OCI-LY3 (cell line): Measurements from ENCODE around the gene MAN2A1.

Source experiments
- H2AFZ ChIP-seq: fragments of 200-600, 300-600 bp; shearing (Covaris generic); 2 replicates; pipeline ENCODE4 v1.6.0; 2014; ENCODE audit warnings: antibody characterized with exemption, low read depth, low read length
- H3K27ac ChIP-seq: fragments of 200-600, 300-600 bp; sonication (generic); 2 replicates; pipeline ENCODE4 v1.5.1; 2014; ENCODE audit warnings: mild to moderate bottlenecking, low read length, moderate library complexity, mixed read lengths
- H3K27me3 ChIP-seq: fragments of 200-600, 300-600 bp; sonication (generic); 2 replicates; pipeline ENCODE4 v1.6.1; 2014; ENCODE audit warnings: low read depth, low read length, mixed read lengths
- H3K36me3 ChIP-seq: fragments of 200-600, 300-600 bp; sonication (generic); replicated peaks from 2 replicates; pipeline ENCODE3; 2014; ENCODE audit warnings: low read depth, low read length, mixed read lengths
- H3K4me1 ChIP-seq: fragments of 300-600, 200-600 bp; sonication (generic); 2 replicates; pipeline ENCODE4 v1.6.1; 2014; ENCODE audit warnings: low read length, mixed read lengths
- H3K4me2 ChIP-seq: fragments of 200-600, 300-600 bp; sonication (generic); 2 replicates; pipeline ENCODE4 v1.6.1; 2014; ENCODE audit warnings: low read length, mixed read lengths
- H3K4me3 ChIP-seq: fragments of 300-600, 200-600 bp; sonication (generic); 2 replicates; pipeline ENCODE4 v1.5.1; 2014; ENCODE audit warnings: antibody characterized with exemption, mild to moderate bottlenecking, low read length, moderate library complexity
- H3K79me2 ChIP-seq: fragments of 300-600, 200-600 bp; shearing (Covaris generic); 2 replicates; pipeline ENCODE4 v1.6.1; 2014; ENCODE audit warnings: mild to moderate bottlenecking, low read length, mixed read lengths
- H3K9ac ChIP-seq: fragments of 300-600, 200-600 bp; shearing (Covaris generic); 2 replicates; pipeline ENCODE4 v1.6.0; 2014; ENCODE audit warnings: mild to moderate bottlenecking, low read length, moderate library complexity
- H3K9me3 ChIP-seq: fragments of 200-600, 300-600 bp; shearing (Covaris generic); 2 replicates; pipeline ENCODE4 v1.6.1; 2014; ENCODE audit warnings: low read length, mixed read lengths; ENCODE audit not compliant: insufficient read depth
- H4K20me1 ChIP-seq: fragments of 200-600, 300-600 bp; sonication (generic); 2 replicates; pipeline ENCODE4 v1.6.1; 2016; ENCODE audit warnings: low read length, mixed read lengths; ENCODE audit not compliant: insufficient read depth
- CTCF ChIP-seq: fragments of 200-600, 300-600 bp; sonication (generic); IDR thresholded peaks from 2 replicates; pipeline ENCODE4 v1.5.1; 2014; ENCODE audit warnings: antibody characterized with exemption, low read length, low read depth
- EZH2phosphoT487 ChIP-seq: fragments of 200-600 bp; shearing (Covaris generic); IDR thresholded peaks from 2 replicates; pipeline ENCODE4 v1.6.1; 2018; ENCODE audit warnings: antibody characterized with exemption, mixed run types, low read depth

The MAN2A1 gene

GRCh38 chr5:109754319-109754718 lies 64.6 kb downstream of the MAN2A1 start:
- Histone ChIP-seq H4K20me1 (no peaks in the 10 kb centered on the region), H2AFZ (no peak overlapping the region), H3K9ac (no peak overlapping the region), H3K27ac (no peak overlapping the region), H3K27me3 (no peaks in the 10 kb centered on the region), H3K4me2 (no peak overlapping the region), H3K79me2 (peaks cover 15% of the 10 kb centered on the region), H3K4me1 (0 out of 2 replicates have a peak, but pooled peaks cover 2% of the 10 kb centered on the region), H3K9me3 (no peaks in the 10 kb centered on the region), H3K4me3 (no peak overlapping the region), H3K36me3 (peaks cover 14% of the 10 kb centered on the region)
- no peak for TF ChIP-seq EZH2phosphoT487
- TF ChIP-seq CTCF = no peak

GRCh38 chr5:109755761-109756160 lies 66.0 kb downstream of the MAN2A1 start:
- H3K9me3 ChIP-seq = no peaks in the 10 kb centered on the region
- no peak overlapping the region for H3K9ac ChIP-seq
- TF ChIP-seq EZH2phosphoT487 (no peak), CTCF (no peak)
- H3K4me1 ChIP-seq = 0 out of 2 replicates have a peak, but pooled peaks cover 4% of the 10 kb centered on the region
- no peak overlapping the region for H3K27ac ChIP-seq
- H3K4me3 ChIP-seq = no peak overlapping the region
- H3K36me3 ChIP-seq = peaks cover 14% of the 10 kb centered on the region
- H3K27me3 ChIP-seq = no peaks in the 10 kb centered on the region
- peaks cover 17% of the 10 kb centered on the region for H3K79me2 ChIP-seq
- H2AFZ ChIP-seq = no peak overlapping the region
- H4K20me1 ChIP-seq = no peaks in the 10 kb centered on the region
- no peak overlapping the region for H3K4me2 ChIP-seq

- Histone ChIP-seq H3K27me3 (no peaks in the 10 kb centered on the region), H3K4me1 (0 out of 2 replicates have a peak, but pooled peaks cover 4% of the 10 kb centered on the region)
These were observed 66.9 kb downstream of the MAN2A1 start for GRCh38 chr5:109756543-109757185.

GRCh38 chr5:109757490-109757889 lies 67.8 kb downstream of the MAN2A1 start:
- H3K27me3 ChIP-seq = no peaks in the 10 kb centered on the region
- H3K79me2 ChIP-seq = peaks cover 3% of the 10 kb centered on the region
- no peak overlapping the region for H3K4me3 ChIP-seq
- TF ChIP-seq EZH2phosphoT487 = no peak
- TF ChIP-seq CTCF = no peak
- H4K20me1 ChIP-seq = no peaks in the 10 kb centered on the region
- H3K36me3 ChIP-seq = peaks cover 17% of the 10 kb centered on the region
- H3K4me1 ChIP-seq = 0 out of 2 replicates have a peak, but pooled peaks cover 4% of the 10 kb centered on the region
- no peak overlapping the region for H3K9ac ChIP-seq
- no peak overlapping the region for H3K27ac ChIP-seq
- no peaks in the 10 kb centered on the region for H3K9me3 ChIP-seq
- no peak overlapping the region for H3K4me2 ChIP-seq
- H2AFZ ChIP-seq = no peak overlapping the region

More at GRCh38 chr5:109756543-109757185, 66.9 kb downstream of the MAN2A1 start:
- no peaks in the 10 kb centered on the region for H3K9me3 ChIP-seq
- H3K27ac ChIP-seq = no peak overlapping the region
- H3K9ac ChIP-seq = no peak overlapping the region
- H3K36me3 ChIP-seq = peaks cover 14% of the 10 kb centered on the region
- H2AFZ ChIP-seq = no peak overlapping the region
- no peaks in the 10 kb centered on the region for H4K20me1 ChIP-seq
- no peak overlapping the region for H3K4me3 ChIP-seq
- no peak overlapping the region for H3K4me2 ChIP-seq
- peaks cover 10% of the 10 kb centered on the region for H3K79me2 ChIP-seq
- TF ChIP-seq EZH2phosphoT487 = no peak
- TF ChIP-seq CTCF = no peak
